DND-41 (cell line): ENCODE results near the gene LNX1.

ENCODE experiments used
- ATAC-seq: fragments of 200-7000 bp; cut with Tn5 transposase; 3 replicates; pipeline ENCODE4 v1.9.1; 2021; ENCODE audit warnings: low read depth; ENCODE audit not compliant: insufficient read depth
- DNase-seq: peaks from one replicate; pipeline ENCODE4 v3.0.0-alpha.2; 2020
- H2AFZ ChIP-seq: 2 replicates; pipeline ENCODE4 v1.6.0; 2012; ENCODE audit warnings: low read depth, low read length
- H3K27ac ChIP-seq: 2 replicates; pipeline ENCODE4 v1.5.1; 2012; ENCODE audit warnings: low read length, inconsistent platforms
- H3K27me3 ChIP-seq: fragments of 200-600 bp; sonication (generic); 2 replicates; pipeline ENCODE4 v1.6.0; 2012; ENCODE audit warnings: low read length, mild to moderate bottlenecking, inconsistent platforms; ENCODE audit not compliant: insufficient read depth, poor library complexity
- H3K36me3 ChIP-seq: 2 replicates; pipeline ENCODE4 v1.5.1; 2012; ENCODE audit warnings: low read length, inconsistent platforms; ENCODE audit not compliant: insufficient read depth
- H3K4me1 ChIP-seq: 2 replicates; pipeline ENCODE4 v1.5.1; 2012; ENCODE audit warnings: mild to moderate bottlenecking, low read length; ENCODE audit not compliant: insufficient read depth
- H3K4me2 ChIP-seq: 2 replicates; pipeline ENCODE4 v1.6.0; 2012; ENCODE audit warnings: mild to moderate bottlenecking, moderate library complexity, low read length, inconsistent platforms; ENCODE audit not compliant: insufficient read depth
- H3K4me3 ChIP-seq, 2 experiments: fragments of 200-600 bp in 1 of 2; shearing (Covaris generic) in 1 of 2; 2 replicates each; pipeline ENCODE4 v1.5.1; 2012 to 2016; ENCODE audit warnings: inconsistent platforms in 2 of 2, low read length in 2 of 2, mild to moderate bottlenecking in 2 of 2, low read depth in 1 of 2, moderate library complexity in 1 of 2
- H3K79me2 ChIP-seq: 2 replicates; pipeline ENCODE4 v1.6.0; 2012; ENCODE audit warnings: low read length, inconsistent platforms; ENCODE audit not compliant: insufficient read depth
- H3K9ac ChIP-seq: 2 replicates; pipeline ENCODE4 v1.6.0; 2012; ENCODE audit warnings: low read depth, mild to moderate bottlenecking, inconsistent platforms, low read length, moderate library complexity
- H3K9me3 ChIP-seq: 2 replicates; pipeline ENCODE4 v1.5.1; 2012; ENCODE audit warnings: low read length, moderate library complexity, mild to moderate bottlenecking, inconsistent platforms; ENCODE audit not compliant: insufficient read depth, severe bottlenecking
- H4K20me1 ChIP-seq: 2 replicates; pipeline ENCODE4 v1.6.0; 2012; ENCODE audit warnings: low read length; ENCODE audit not compliant: insufficient read depth
- EZH2 ChIP-seq: IDR thresholded peaks from 3 replicates; pipeline ENCODE4 v1.6.1; 2012; ENCODE audit warnings: borderline replicate concordance, low read depth, mild to moderate bottlenecking, moderate library complexity, low read length, inconsistent platforms; ENCODE audit not compliant: severe bottlenecking
- TF ChIP-seq, protein P1 (sequence below): IDR thresholded peaks from 2 replicates; pipeline ENCODE4 v1.5.1; 2012; ENCODE audit warnings: borderline replicate concordance, low read length, moderate library complexity, mild to moderate bottlenecking; ENCODE audit not compliant: poor library complexity, severe bottlenecking; ENCODE audit errors: extremely low read depth

The LNX1 gene

GRCh38 chr4:53497487-53498244, 93.6 kb downstream of the LNX1 start:
- Histone ChIP-seq H3K27ac (no peak overlapping the region), H3K27me3 (no peaks in the 10 kb centered on the region), H3K36me3 (no peaks in the 10 kb centered on the region), H3K9ac (no peak overlapping the region), H2AFZ (no peak overlapping the region), H3K9me3 (no peaks in the 10 kb centered on the region), H3K4me1 (no peaks in the 10 kb centered on the region), H4K20me1 (no peaks in the 10 kb centered on the region), H3K79me2 (no peaks in the 10 kb centered on the region), H3K4me2 (no peak overlapping the region), H3K4me3 (no peak overlapping the region)
- ATAC-seq: no peak
- DNase-seq: no peak
- TF ChIP-seq, protein P1, sequence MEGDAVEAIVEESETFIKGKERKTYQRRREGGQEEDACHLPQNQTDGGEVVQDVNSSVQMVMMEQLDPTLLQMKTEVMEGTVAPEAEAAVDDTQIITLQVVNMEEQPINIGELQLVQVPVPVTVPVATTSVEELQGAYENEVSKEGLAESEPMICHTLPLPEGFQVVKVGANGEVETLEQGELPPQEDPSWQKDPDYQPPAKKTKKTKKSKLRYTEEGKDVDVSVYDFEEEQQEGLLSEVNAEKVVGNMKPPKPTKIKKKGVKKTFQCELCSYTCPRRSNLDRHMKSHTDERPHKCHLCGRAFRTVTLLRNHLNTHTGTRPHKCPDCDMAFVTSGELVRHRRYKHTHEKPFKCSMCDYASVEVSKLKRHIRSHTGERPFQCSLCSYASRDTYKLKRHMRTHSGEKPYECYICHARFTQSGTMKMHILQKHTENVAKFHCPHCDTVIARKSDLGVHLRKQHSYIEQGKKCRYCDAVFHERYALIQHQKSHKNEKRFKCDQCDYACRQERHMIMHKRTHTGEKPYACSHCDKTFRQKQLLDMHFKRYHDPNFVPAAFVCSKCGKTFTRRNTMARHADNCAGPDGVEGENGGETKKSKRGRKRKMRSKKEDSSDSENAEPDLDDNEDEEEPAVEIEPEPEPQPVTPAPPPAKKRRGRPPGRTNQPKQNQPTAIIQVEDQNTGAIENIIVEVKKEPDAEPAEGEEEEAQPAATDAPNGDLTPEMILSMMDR: no peak
- no peak for TF ChIP-seq EZH2

DNA sequence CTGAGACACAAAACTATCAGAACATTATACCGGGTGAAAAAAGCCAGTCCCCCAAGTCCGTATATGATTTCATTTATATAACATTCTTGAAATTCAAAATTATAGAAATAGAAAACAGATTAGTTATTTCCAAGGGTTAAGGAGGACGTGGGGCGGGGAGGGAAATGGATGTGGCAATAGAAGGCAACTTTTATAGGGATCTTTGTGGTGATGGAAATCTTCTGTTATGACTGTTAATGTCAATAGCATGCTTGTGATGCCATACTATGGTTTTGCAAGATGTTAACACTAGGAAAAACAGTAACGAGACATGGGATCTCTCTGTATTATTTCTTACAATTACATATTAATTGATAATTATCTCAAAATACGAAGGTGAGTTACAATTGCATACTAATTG, 96.4 kb downstream of the LNX1 start:
- H3K9me3 ChIP-seq: no peaks in the 10 kb centered on the region
- H3K79me2 ChIP-seq: no peaks in the 10 kb centered on the region
- H3K4me3 ChIP-seq: no peak overlapping the region
- TF ChIP-seq EZH2: no peak
- TF ChIP-seq, protein P1: no peak
- no peaks in the 10 kb centered on the region for H3K27me3 ChIP-seq
- H2AFZ ChIP-seq: no peak overlapping the region
- ATAC-seq: no peak
- no peak overlapping the region for H3K9ac ChIP-seq
- DNase-seq: no peak
- H3K27ac ChIP-seq: no peak overlapping the region
- no peaks in the 10 kb centered on the region for H3K4me1 ChIP-seq
- H3K36me3 ChIP-seq: no peaks in the 10 kb centered on the region
- no peaks in the 10 kb centered on the region for H4K20me1 ChIP-seq
- no peak overlapping the region for H3K4me2 ChIP-seq

DNA sequence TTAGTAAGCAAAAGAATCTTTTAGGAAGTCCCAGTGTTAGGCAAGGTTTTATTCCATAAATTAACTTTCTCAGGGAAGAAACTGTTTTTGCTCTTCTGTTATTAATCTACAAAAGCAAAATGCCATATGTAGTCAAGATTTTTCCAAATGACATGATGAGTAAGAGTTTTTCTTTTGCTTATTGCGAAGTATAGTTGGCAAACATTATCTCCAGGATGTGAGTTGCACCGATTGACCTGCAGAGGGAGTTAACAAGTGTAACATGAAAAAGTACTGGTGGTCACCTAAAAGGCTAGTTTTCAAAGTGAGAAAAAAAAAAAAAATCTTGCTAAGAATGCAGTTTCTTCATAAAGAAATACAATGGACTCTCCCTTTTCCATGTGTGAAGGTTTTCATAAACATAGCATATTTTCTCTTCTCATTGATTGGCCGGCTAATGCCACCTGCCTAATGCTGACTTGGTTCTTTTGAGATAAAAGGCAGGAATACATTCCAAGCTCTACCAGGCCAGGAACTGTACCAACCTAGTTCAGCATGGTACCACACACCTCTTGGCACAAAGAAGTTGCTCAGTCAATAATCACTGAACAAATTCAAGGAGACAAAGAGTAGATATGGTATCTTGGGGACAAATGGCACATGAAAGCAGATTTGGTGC, 100.2 kb downstream of the LNX1 start:
- no peaks in the 10 kb centered on the region for H3K9me3 ChIP-seq
- H2AFZ ChIP-seq: no peak overlapping the region
- H4K20me1 ChIP-seq: no peaks in the 10 kb centered on the region
- DNase-seq: no peak
- H3K27ac ChIP-seq: no peak overlapping the region
- no peaks in the 10 kb centered on the region for H3K36me3 ChIP-seq
- ATAC-seq: no peak
- H3K9ac ChIP-seq: no peak overlapping the region
- no peaks in the 10 kb centered on the region for H3K79me2 ChIP-seq
- no peak for TF ChIP-seq EZH2
- TF ChIP-seq, protein P1: peak; percentile 40
- no peaks in the 10 kb centered on the region for H3K4me1 ChIP-seq
- no peak overlapping the region for H3K4me3 ChIP-seq
- no peak overlapping the region for H3K4me2 ChIP-seq
- H3K27me3 ChIP-seq: peaks cover 3% of the 10 kb centered on the region
